Inflammatory macrophage (primary cell): ENCODE results near the gene S100A5.
"Not testable (repeated sequence)": the region's sequence is repeated elsewhere in the genome, so short reads cannot be mapped to it uniquely, and the experiment has no call there.

Experiments
- DNase-seq, 2 donors: peaks; one replicate each; pipeline ENCODE4 v3.0.0-alpha.2; 2020 to 2022

S100A5 gene

GRCh38 chr1:153566414-153567371 is 26.0 kb upstream of the S100A5 start:
- peak; percentile 97 to 98 for DNase-seq

GRCh38 chr1:153565529-153566374 is 25.0 kb upstream of the S100A5 start, which contains the start of gene S100A2:
Gene S100A2 (minus strand): TSS chr1:153565844. CDS start chr1:153563877, 1,967 bp downstream.
- peak; percentile 69 to 82 for DNase-seq

- no peak for DNase-seq
Measured at GRCh38 chr1:153563991-153564390, 23.3 kb upstream of the S100A5 start.

GRCh38 chr1:153563483-153563901 is 22.8 kb upstream of the S100A5 start:
- peak in 1 of 2 donors; percentile 61 for DNase-seq

- DNase-seq: not testable (repeated sequence)
Measured at GRCh38 chr1:153562021-153562420, 21.3 kb upstream of the S100A5 start.

- DNase-seq: no peak
Measured at GRCh38 chr1:153561466-153561985, 20.8 kb upstream of the S100A5 start.

GRCh38 chr1:153560771-153561465 is 20.2 kb upstream of the S100A5 start:
- no peak for DNase-seq

GRCh38 chr1:153560241-153560640 is 19.5 kb upstream of the S100A5 start:
- no peak for DNase-seq

- DNase-seq: no peak
Measured at GRCh38 chr1:153557877-153558276, 17.1 kb upstream of the S100A5 start.

- DNase-seq: no peak
Measured at GRCh38 chr1:153556348-153556747, 15.6 kb upstream of the S100A5 start.

GRCh38 chr1:153553830-153554541 is 13.3 kb upstream of the S100A5 start:
- DNase-seq: no peak

- DNase-seq: no peak
Measured at GRCh38 chr1:153553096-153553495, 12.4 kb upstream of the S100A5 start.

- no peak for DNase-seq
Measured at GRCh38 chr1:153552335-153552734, 11.6 kb upstream of the S100A5 start.

GRCh38 chr1:153550827-153551500 is 10.2 kb upstream of the S100A5 start:
- DNase-seq: peak; percentile 74 to 75

- no peak for DNase-seq
Measured at GRCh38 chr1:153550398-153550758, 9.6 kb upstream of the S100A5 start.

- no peak for DNase-seq
Measured at GRCh38 chr1:153549741-153550397, 9.1 kb upstream of the S100A5 start.

- peak; percentile 58 to 60 for DNase-seq
Measured at GRCh38 chr1:153548722-153549688, 8.3 kb upstream of the S100A5 start, which contains the start of gene S100A3. Gene S100A3 (minus strand): TSS chr1:153549258. CDS start chr1:153548485, 773 bp downstream.

GRCh38 chr1:153547560-153548551 is 7.1 kb upstream of the S100A5 start:
- peak; percentile 42 to 47 for DNase-seq
